OCI-LY3 (cell line): Measurements from ENCODE around the gene CPAMD8.

Source experiments
- EZH2phosphoT487 ChIP-seq: fragments of 200-600 bp; shearing (Covaris generic); IDR thresholded peaks from 2 replicates; pipeline ENCODE4 v1.6.1; 2018; ENCODE audit warnings: antibody characterized with exemption, mixed run types, low read depth
- TF ChIP-seq, protein P1 (sequence below): fragments of 200-600, 300-600 bp; sonication (generic); IDR thresholded peaks from 2 replicates; pipeline ENCODE4 v1.5.1; 2014; ENCODE audit warnings: antibody characterized with exemption, low read length, low read depth

GRCh38 chr19:16892868-16893685, 133.5 kb downstream of the CPAMD8 start:
- TF ChIP-seq, protein P1, sequence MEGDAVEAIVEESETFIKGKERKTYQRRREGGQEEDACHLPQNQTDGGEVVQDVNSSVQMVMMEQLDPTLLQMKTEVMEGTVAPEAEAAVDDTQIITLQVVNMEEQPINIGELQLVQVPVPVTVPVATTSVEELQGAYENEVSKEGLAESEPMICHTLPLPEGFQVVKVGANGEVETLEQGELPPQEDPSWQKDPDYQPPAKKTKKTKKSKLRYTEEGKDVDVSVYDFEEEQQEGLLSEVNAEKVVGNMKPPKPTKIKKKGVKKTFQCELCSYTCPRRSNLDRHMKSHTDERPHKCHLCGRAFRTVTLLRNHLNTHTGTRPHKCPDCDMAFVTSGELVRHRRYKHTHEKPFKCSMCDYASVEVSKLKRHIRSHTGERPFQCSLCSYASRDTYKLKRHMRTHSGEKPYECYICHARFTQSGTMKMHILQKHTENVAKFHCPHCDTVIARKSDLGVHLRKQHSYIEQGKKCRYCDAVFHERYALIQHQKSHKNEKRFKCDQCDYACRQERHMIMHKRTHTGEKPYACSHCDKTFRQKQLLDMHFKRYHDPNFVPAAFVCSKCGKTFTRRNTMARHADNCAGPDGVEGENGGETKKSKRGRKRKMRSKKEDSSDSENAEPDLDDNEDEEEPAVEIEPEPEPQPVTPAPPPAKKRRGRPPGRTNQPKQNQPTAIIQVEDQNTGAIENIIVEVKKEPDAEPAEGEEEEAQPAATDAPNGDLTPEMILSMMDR = no peak
- TF ChIP-seq EZH2phosphoT487 = no peak
